Erythroblast (primary cell): ENCODE data around the gene TMEM108.

ENCODE experiments used
- DNase-seq, 2 experiments: peaks; one replicate each; lab custom pipeline; 2025; lab: John Stamatoyannopoulos, UW
- GATA1 ChIP-seq: IDR thresholded peaks from 2 replicates; pipeline ENCODE4 v1.6.1; 2011; ENCODE audit warnings: low read depth, mild to moderate bottlenecking, control low read depth, low read length, moderate library complexity
- POLR2A ChIP-seq: IDR thresholded peaks from 2 replicates; pipeline ENCODE4 v1.6.1; 2011; ENCODE audit warnings: mild to moderate bottlenecking, low read length

The TMEM108 gene

GRCh38 chr3:133278260-133279043, 240.3 kb downstream of the TMEM108 start:
- TF ChIP-seq GATA1 (no peak), POLR2A (no peak)
- no peak for DNase-seq

GRCh38 chr3:133280586-133280985, 242.4 kb downstream of the TMEM108 start:
- DNase-seq: no peak
- TF ChIP-seq POLR2A: no peak
- TF ChIP-seq GATA1: no peak

- TF ChIP-seq GATA1: no peak
- TF ChIP-seq POLR2A: no peak
- no peak for DNase-seq
These were observed 244.0 kb downstream of the TMEM108 start for GRCh38 chr3:133282236-133282635.

- TF ChIP-seq POLR2A (no peak), GATA1 (no peak)
These were observed 246.0 kb downstream of the TMEM108 start for GRCh38 chr3:133283958-133284807.

GRCh38 chr3:133289322-133289721, 251.1 kb downstream of the TMEM108 start:
- no peak for DNase-seq
- TF ChIP-seq GATA1: no peak
- no peak for TF ChIP-seq POLR2A

More at GRCh38 chr3:133283958-133284807, 246.0 kb downstream of the TMEM108 start:
- DNase-seq: no peak

- no peak for TF ChIP-seq GATA1
- no peak for TF ChIP-seq POLR2A
- no peak for DNase-seq
These were observed 254.1 kb downstream of the TMEM108 start for GRCh38 chr3:133292296-133292695.

GRCh38 chr3:133293397-133294110, 255.4 kb downstream of the TMEM108 start:
- TF ChIP-seq POLR2A: no peak

GRCh38 chr3:133294253-133294652, 256.1 kb downstream of the TMEM108 start:
- DNase-seq: no peak

More at GRCh38 chr3:133293397-133294110, 255.4 kb downstream of the TMEM108 start:
- no peak for DNase-seq

GRCh38 chr3:133295199-133295901, 257.2 kb downstream of the TMEM108 start:
- TF ChIP-seq GATA1 (no peak), POLR2A (no peak)
- DNase-seq: no peak

More at GRCh38 chr3:133294253-133294652, 256.1 kb downstream of the TMEM108 start:
- no peak for TF ChIP-seq POLR2A
- no peak for TF ChIP-seq GATA1

GRCh38 chr3:133295944-133296917, 258.0 kb downstream of the TMEM108 start:
- TF ChIP-seq GATA1: no peak
- TF ChIP-seq POLR2A: no peak
- no peak for DNase-seq

- TF ChIP-seq GATA1 (no peak), POLR2A (no peak)
These were observed 258.8 kb downstream of the TMEM108 start for GRCh38 chr3:133296981-133297380.

GRCh38 chr3:133300102-133300501, 261.9 kb downstream of the TMEM108 start:
- TF ChIP-seq POLR2A (no peak), GATA1 (no peak)
- DNase-seq: no peak

More at GRCh38 chr3:133296981-133297380, 258.8 kb downstream of the TMEM108 start:
- DNase-seq: no peak
